CD14-positive monocyte (primary cell): ENCODE results near the gene ACTL6B. TPM values are rescaled to one million over a fixed set of nuclear protein-coding genes. Genes with fewer than 3 reads are reported as not detected.

Experiments
- DNase-seq, 3 donors: peaks; one replicate each; pipeline ENCODE4 v3.0.0-alpha.2; 2011 to 2022
- H2AFZ ChIP-seq: 2 replicates; pipeline ENCODE4 v1.6.0; 2012; ENCODE audit warnings: mild to moderate bottlenecking, low read depth, low read length, inconsistent platforms; ENCODE audit not compliant: insufficient read depth, poor library complexity, severe bottlenecking
- H3K27ac ChIP-seq, 2 donors: 1 replicate in 1 of 2; 2 replicates in 1 of 2; pipeline ENCODE4 v1.5.1; 2012 to 2013; ENCODE audit warnings: low read length in 2 of 2, control low read depth in 1 of 2, inconsistent platforms in 1 of 2, low read depth in 1 of 2, mild to moderate bottlenecking in 1 of 2
- H3K27me3 ChIP-seq, 2 donors: one replicate each; pipeline versions ENCODE4 v1.6.0 to v1.6.1; 2011 to 2013; ENCODE audit warnings: low read length in 2 of 2; ENCODE audit not compliant: control insufficient read depth in 2 of 2, insufficient read depth in 2 of 2
- H3K36me3 ChIP-seq, 2 donors: replicated peaks in 1 of 2; 1 replicate in 1 of 2; 2 replicates in 1 of 2; pipeline versions ENCODE4 v1.5.1 to v1.6.1; 2012 to 2013; ENCODE audit warnings: low read length in 2 of 2, control low read depth in 1 of 2, inconsistent platforms in 1 of 2, mild to moderate bottlenecking in 1 of 2; ENCODE audit not compliant: insufficient read depth in 2 of 2, control insufficient read depth in 1 of 2
- H3K4me1 ChIP-seq, 2 donors: 1 replicate in 1 of 2; 2 replicates in 1 of 2; pipeline versions ENCODE4 v1.5.1 to v1.6.1; 2012 to 2013; ENCODE audit warnings: low read length in 2 of 2, control low read depth in 1 of 2, inconsistent platforms in 1 of 2, mild to moderate bottlenecking in 1 of 2, moderate library complexity in 1 of 2; ENCODE audit not compliant: insufficient read depth in 2 of 2, control insufficient read depth in 1 of 2
- H3K4me2 ChIP-seq: replicated peaks from 2 replicates; pipeline ENCODE3; 2012; ENCODE audit warnings: low read length, moderate library complexity, mild to moderate bottlenecking; ENCODE audit not compliant: poor library complexity, severe bottlenecking; ENCODE audit errors: extremely low read depth
- H3K4me3 ChIP-seq, 3 experiments: fragments of 200-600 bp in 1 of 3; sonication (generic) in 1 of 3; replicated peaks in 1 of 3; 1 replicate in 2 of 3; 2 replicates in 1 of 3; pipeline ENCODE4 v1.5.1; 2011 to 2013; ENCODE audit warnings: low read length in 3 of 3, mild to moderate bottlenecking in 3 of 3, control low read depth in 2 of 3, low read depth in 2 of 3, inconsistent platforms in 1 of 3, moderate library complexity in 1 of 3
- H3K79me2 ChIP-seq: 2 replicates; pipeline ENCODE4 v1.6.0; 2012; ENCODE audit warnings: mild to moderate bottlenecking, control low read depth, inconsistent platforms, low read length, moderate library complexity; ENCODE audit not compliant: insufficient read depth
- H3K9ac ChIP-seq: 2 replicates; pipeline ENCODE4 v1.6.0; 2017; ENCODE audit warnings: low read length, mild to moderate bottlenecking; ENCODE audit not compliant: insufficient read depth, poor library complexity, severe bottlenecking
- H3K9me3 ChIP-seq, 2 donors: replicated peaks in 1 of 2; 1 replicate in 1 of 2; 2 replicates in 1 of 2; pipeline versions ENCODE4 v1.5.1 to v1.6.1; 2012 to 2013; ENCODE audit warnings: low read length in 2 of 2, control low read depth in 1 of 2; ENCODE audit not compliant: control insufficient read depth in 1 of 2, insufficient read depth in 1 of 2
- H4K20me1 ChIP-seq: 2 replicates; pipeline ENCODE4 v1.6.0; 2012; ENCODE audit warnings: mild to moderate bottlenecking, low read length, control low read depth, moderate library complexity; ENCODE audit not compliant: insufficient read depth
- H3K27ac Mint-ChIP-seq, 7 donors: one replicate each; pipeline ENCODE4 v1.8.0; 2020; ENCODE audit warnings: mild to moderate bottlenecking in 7 of 7, mixed read lengths in 7 of 7, moderate library complexity in 6 of 7, inconsistent platforms in 2 of 7
- H3K27me3 Mint-ChIP-seq, 3 donors: one replicate each; pipeline ENCODE4 v1.8.0; 2021 to 2022; ENCODE audit warnings: low read depth in 3 of 3, mild to moderate bottlenecking in 3 of 3, mixed read lengths in 3 of 3, moderate library complexity in 3 of 3, inconsistent platforms in 1 of 3
- H3K36me3 Mint-ChIP-seq, 2 donors: one replicate each; pipeline ENCODE4 v1.8.0; 2020; ENCODE audit warnings: mixed read lengths in 2 of 2, inconsistent platforms in 1 of 2, mild to moderate bottlenecking in 1 of 2
- H3K4me1 Mint-ChIP-seq: one replicate; pipeline ENCODE4 v1.8.0; 2020; ENCODE audit warnings: mild to moderate bottlenecking, mixed read lengths
- H3K4me3 Mint-ChIP-seq, 2 donors: one replicate each; pipeline ENCODE4 v1.8.0; 2020; ENCODE audit warnings: mild to moderate bottlenecking in 2 of 2, mixed read lengths in 2 of 2, moderate library complexity in 1 of 2
- H3K9me3 Mint-ChIP-seq, 7 donors: one replicate each; pipeline ENCODE4 v1.8.0; 2020 to 2022; ENCODE audit warnings: mixed read lengths in 7 of 7, mild to moderate bottlenecking in 6 of 7, moderate library complexity in 6 of 7, inconsistent platforms in 2 of 7
- WGBS: methylation state at CpG from one replicate; pipeline ENCODE4 v1.1.5; 2013; ENCODE audit warnings: missing lambda C conversion rate; ENCODE audit not compliant: insufficient coverage; 5-methylcytosine and 5-hydroxymethylcytosine counted together
- intact Hi-C, 2 donors: fragments of 100-400 bp; cut with micrococcal nuclease; formaldehyde crosslinking; loops; one replicate each; pipeline versions ENCODE4 v1.15.0 to v1.15.1; 2023
- polyA plus RNA-seq, 3 donors: library from polyadenylated mRNA; depleted of rRNA in 1 of 3; unstranded in 2 of 3; stranded (reverse) in 1 of 3; fragments of 300-500 nt in 2 of 3; fragments of >200 nt in 1 of 3; fragmentation: Illumina TruSeq in 2 of 3; gene quantifications; 1 replicate in 2 of 3; 2 replicates in 1 of 3; pipeline ENCODE4 v1.2.3, GENCODE V29; 2012 to 2021
- TF ChIP-seq, protein P1 (sequence below): fragments of 200-600 bp; IDR thresholded peaks from one replicate; pipeline ENCODE4 v1.8.0; 2022; ENCODE audit warnings: antibody characterized with exemption, mild to moderate bottlenecking

The ACTL6B gene
- polyA plus RNA-seq, 3 donors: not detected

DNA sequence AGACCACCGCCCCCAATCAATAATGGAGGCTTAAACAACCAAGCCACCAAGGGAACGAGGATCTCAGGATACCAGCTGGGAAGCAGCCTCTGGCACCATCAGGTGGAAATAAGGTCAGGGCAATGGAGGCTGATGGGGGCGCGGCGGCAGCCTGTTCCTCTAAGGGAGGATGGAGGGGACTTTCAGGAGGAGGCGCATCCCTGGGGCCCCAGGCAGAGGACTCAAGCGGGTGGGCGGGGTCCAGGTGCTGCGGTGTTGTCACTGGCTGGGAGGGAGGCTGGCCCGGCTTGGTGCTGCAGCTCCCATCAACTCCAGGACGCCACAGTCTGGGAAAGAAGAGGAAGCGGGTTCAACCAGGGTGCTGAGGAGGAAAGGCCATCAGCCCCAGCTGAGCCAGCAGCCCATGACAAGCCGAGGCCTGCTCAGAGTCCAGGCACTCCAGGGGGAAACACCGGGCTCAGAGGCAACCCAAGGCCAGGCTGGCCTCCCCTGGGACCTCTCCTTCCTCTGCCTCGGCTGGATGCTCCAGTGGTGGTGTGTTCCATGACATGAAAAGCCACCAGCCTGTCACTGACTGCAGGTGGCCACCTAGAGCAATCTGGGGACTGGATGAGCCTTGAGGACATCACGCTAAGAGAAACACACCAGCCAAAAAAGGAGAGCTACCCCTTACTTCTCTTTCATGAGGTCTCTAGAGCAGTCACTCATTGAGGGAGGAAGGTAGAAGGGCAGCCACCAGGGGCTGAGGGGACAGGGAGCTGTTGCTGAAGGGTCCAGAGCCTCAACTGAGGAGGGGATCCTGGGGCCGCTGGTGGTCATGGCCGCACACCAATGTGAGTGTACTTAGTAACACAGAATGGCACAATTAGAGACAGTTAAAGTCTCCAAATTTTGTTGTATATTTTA lies 33.2 kb upstream of the ACTL6B start:
- peaks cover 24 to 30% of the 10 kb centered on the region in 2 donors for H3K4me1 ChIP-seq
- intact Hi-C loops: loop anchor here in 1 of 2 donors (2.0 kb wide), 1 partner anchor 85 kb away; no protein-coding TSS in a partner anchor

DNA sequence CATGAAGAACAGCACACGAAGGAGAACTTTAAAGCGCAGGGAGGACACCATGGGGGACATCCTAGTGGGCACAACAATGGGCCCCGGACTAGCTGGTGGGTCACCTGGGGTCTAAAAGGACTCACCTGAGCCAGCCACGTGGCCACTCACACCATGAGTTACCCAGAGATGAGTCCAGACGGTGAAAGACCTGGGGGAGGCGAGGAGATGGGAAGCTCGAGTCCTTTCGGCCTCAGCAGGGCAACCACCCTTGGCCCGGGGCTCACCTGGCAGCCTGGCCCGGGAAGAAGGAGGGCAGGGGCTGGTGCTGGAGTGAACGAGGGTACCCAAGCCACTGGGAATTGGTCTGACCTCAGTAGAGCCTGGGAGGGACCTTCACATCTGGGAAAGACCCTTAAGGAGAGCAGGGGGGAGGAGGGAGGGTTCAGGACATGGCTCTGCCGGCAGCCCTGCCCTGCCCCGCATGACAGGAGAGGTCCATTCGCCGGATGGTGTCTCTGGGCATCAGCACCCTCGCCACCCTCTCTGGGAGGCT lies 32.1 kb upstream of the ACTL6B start:
- TF ChIP-seq, protein P1, sequence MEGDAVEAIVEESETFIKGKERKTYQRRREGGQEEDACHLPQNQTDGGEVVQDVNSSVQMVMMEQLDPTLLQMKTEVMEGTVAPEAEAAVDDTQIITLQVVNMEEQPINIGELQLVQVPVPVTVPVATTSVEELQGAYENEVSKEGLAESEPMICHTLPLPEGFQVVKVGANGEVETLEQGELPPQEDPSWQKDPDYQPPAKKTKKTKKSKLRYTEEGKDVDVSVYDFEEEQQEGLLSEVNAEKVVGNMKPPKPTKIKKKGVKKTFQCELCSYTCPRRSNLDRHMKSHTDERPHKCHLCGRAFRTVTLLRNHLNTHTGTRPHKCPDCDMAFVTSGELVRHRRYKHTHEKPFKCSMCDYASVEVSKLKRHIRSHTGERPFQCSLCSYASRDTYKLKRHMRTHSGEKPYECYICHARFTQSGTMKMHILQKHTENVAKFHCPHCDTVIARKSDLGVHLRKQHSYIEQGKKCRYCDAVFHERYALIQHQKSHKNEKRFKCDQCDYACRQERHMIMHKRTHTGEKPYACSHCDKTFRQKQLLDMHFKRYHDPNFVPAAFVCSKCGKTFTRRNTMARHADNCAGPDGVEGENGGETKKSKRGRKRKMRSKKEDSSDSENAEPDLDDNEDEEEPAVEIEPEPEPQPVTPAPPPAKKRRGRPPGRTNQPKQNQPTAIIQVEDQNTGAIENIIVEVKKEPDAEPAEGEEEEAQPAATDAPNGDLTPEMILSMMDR: no peak
- WGBS: 98% methylated on average over 11 of the region's 16 CpGs
- no peak for DNase-seq
- Mint-ChIP-seq H3K27ac (peak overlapping the region in 3 of 7 donors; percentile 55 to 80 (median 57)), H3K4me1 (peaks cover 23% of the 10 kb centered on the region), H3K36me3 (peaks cover 39 to 62% of the 10 kb centered on the region in 2 donors), H3K27me3 (peaks cover 0 to 3% (median 0%) of the 10 kb centered on the region in 3 donors), H3K4me3 (no peak overlapping the region), H3K9me3 (no peaks in the 10 kb centered on the region)
- H3K4me3 ChIP-seq: no peak overlapping the region
- no peaks in the 10 kb centered on the region for H3K9me3 ChIP-seq
- no peak overlapping the region for H3K9ac ChIP-seq
- no peak overlapping the region for H3K4me2 ChIP-seq
- H2AFZ ChIP-seq: no peak overlapping the region
- H3K36me3 ChIP-seq: peaks cover 54 to 68% of the 10 kb centered on the region in 2 donors
- intact Hi-C loops: no loop called here
- no peaks in the 10 kb centered on the region for H3K27me3 ChIP-seq
- no peak overlapping the region for H3K27ac ChIP-seq
- peaks cover 100% of the 10 kb centered on the region for H4K20me1 ChIP-seq
- peaks cover 57% of the 10 kb centered on the region for H3K79me2 ChIP-seq
- H3K4me1 ChIP-seq: peaks cover 22 to 26% of the 10 kb centered on the region in 2 donors

More for the DNA sequence above, 33.2 kb upstream of the ACTL6B start:
- Histone ChIP-seq H3K27ac (peak overlapping the region in 1 of 2 donors; percentile 18), H3K79me2 (peaks cover 61% of the 10 kb centered on the region), H3K9me3 (no peaks in the 10 kb centered on the region), H3K27me3 (no peaks in the 10 kb centered on the region), H3K4me3 (no peak overlapping the region), H3K4me2 (no peak overlapping the region), H4K20me1 (peaks cover 91% of the 10 kb centered on the region), H3K36me3 (peaks cover 43 to 57% of the 10 kb centered on the region in 2 donors), H2AFZ (no peak overlapping the region), H3K9ac (no peak overlapping the region)
- 92% methylated on average over 13 of the region's 18 CpGs for WGBS
- TF ChIP-seq, protein P1: no peak
- peaks cover 0 to 3% (median 0%) of the 10 kb centered on the region in 3 donors for H3K27me3 Mint-ChIP-seq
- H3K4me3 Mint-ChIP-seq: no peak overlapping the region
- H3K4me1 Mint-ChIP-seq: peaks cover 23% of the 10 kb centered on the region
- no peak for DNase-seq
- peaks cover 38 to 52% of the 10 kb centered on the region in 2 donors for H3K36me3 Mint-ChIP-seq
- no peaks in the 10 kb centered on the region for H3K9me3 Mint-ChIP-seq
- H3K27ac Mint-ChIP-seq: peak overlapping the region in 3 of 7 donors; percentile 21 to 81 (median 55)
